Measurements from ENCODE around the gene ZMYM3.

DNA sequence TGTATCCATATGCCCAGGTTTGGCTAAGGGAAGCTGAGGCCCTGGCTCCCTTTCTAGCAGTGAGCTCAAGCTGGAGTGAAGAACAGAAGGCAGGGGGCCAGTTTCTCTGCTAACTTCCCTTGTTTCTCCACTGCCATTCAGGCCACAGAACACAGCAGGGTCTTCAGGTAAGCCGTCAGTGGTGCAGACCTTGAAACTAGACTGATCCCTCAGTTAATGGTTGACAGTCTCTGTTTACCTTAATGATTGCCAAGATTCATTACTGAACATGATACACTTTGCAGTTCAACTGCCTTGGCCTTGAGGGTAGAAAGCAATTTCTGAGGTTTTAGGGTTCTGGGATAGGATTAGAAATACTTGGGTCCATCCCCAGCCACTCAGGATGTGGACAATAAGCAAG is 39.8 kb downstream of the ZMYM3 start:
- TF ChIP-seq FOXP2 (optimal IDR thresholded peaks at IDR 0.05; ENCODE audit: borderline replicate concordance, extremely low read depth, extremely low read length, insufficient read depth) (no peak), POLR2AphosphoS5 (IDR thresholded peaks at IDR 0.05; ENCODE audit: low read depth, low read length) (no peak), SIN3A (IDR thresholded peaks at IDR 0.05; ENCODE audit: borderline replicate concordance, insufficient read depth, low read length) (no peak)
